ENCODE data around the gene AADACL4.
"Not testable (repeated sequence)": the region's sequence is repeated elsewhere in the genome, so short reads cannot be mapped to it uniquely, and the experiment has no call there.

AADACL4 gene

GRCh38 chr1:12666141-12666735 is 22.4 kb downstream of the AADACL4 start:
- no peak for DNase-seq (ENCODE audit: low read depth in 1 of 2, low spot score in 1 of 2)
- TF ChIP-seq REST (IDR thresholded peaks at IDR 0.05; ENCODE audit: insufficient replicate concordance, low read depth) (no peak), CTCF (IDR thresholded peaks at IDR 0.05; ENCODE audit: insufficient read depth, low read length) (no peak), SPI1 (IDR thresholded peaks at IDR 0.05; ENCODE audit: borderline replicate concordance, low read depth) (no peak), GABPA (IDR thresholded peaks at IDR 0.05; ENCODE audit: low read depth) (no peak), POLR2AphosphoS5 (IDR thresholded peaks at IDR 0.05; ENCODE audit: low read depth) (no peak)
- Histone ChIP-seq H3K4me3 (replicated peaks; ENCODE audit: insufficient read depth, low read length) (no peak overlapping the region), H3K27me3 (ENCODE audit: insufficient read depth, poor library complexity, severe bottlenecking) (no peaks in the 10 kb centered on the region), H3K27ac (replicated peaks) (no peak overlapping the region)

- Histone ChIP-seq H3K27ac (replicated peaks) (no peak overlapping the region), H3K27me3 (ENCODE audit: insufficient read depth, poor library complexity, severe bottlenecking) (no peaks in the 10 kb centered on the region), H3K4me3 (replicated peaks; ENCODE audit: insufficient read depth, low read length) (no peak overlapping the region)
- TF ChIP-seq SPI1 (IDR thresholded peaks at IDR 0.05; ENCODE audit: borderline replicate concordance, low read depth): no peak
- no peak for TF ChIP-seq CTCF (IDR thresholded peaks at IDR 0.05; ENCODE audit: insufficient read depth, low read length)
- no peak for TF ChIP-seq REST (IDR thresholded peaks at IDR 0.05; ENCODE audit: insufficient replicate concordance, low read depth)
- TF ChIP-seq POLR2AphosphoS5 (IDR thresholded peaks at IDR 0.05; ENCODE audit: low read depth): no peak
- no peak for TF ChIP-seq GABPA (IDR thresholded peaks at IDR 0.05; ENCODE audit: low read depth)
- DNase-seq (ENCODE audit: low read depth in 1 of 2, low spot score in 1 of 2): no peak
Observed at GRCh38 chr1:12669529-12670068, 25.7 kb downstream of the AADACL4 start.

GRCh38 chr1:12674358-12674757 is 30.5 kb downstream of the AADACL4 start:
- DNase-seq (ENCODE audit: low read depth in 1 of 2, low spot score in 1 of 2): no peak
- peaks cover 3% of the 10 kb centered on the region for H3K27me3 ChIP-seq (ENCODE audit: insufficient read depth, poor library complexity, severe bottlenecking)
- no peak overlapping the region for H3K4me3 ChIP-seq (replicated peaks; ENCODE audit: insufficient read depth, low read length)
- no peak overlapping the region for H3K27ac ChIP-seq (replicated peaks)
- TF ChIP-seq SPI1 (IDR thresholded peaks at IDR 0.05; ENCODE audit: borderline replicate concordance, low read depth) (no peak), CTCF (IDR thresholded peaks at IDR 0.05; ENCODE audit: insufficient read depth, low read length) (no peak), POLR2AphosphoS5 (IDR thresholded peaks at IDR 0.05; ENCODE audit: low read depth) (no peak), GABPA (IDR thresholded peaks at IDR 0.05; ENCODE audit: low read depth) (no peak), REST (IDR thresholded peaks at IDR 0.05; ENCODE audit: insufficient replicate concordance, low read depth) (no peak)

GRCh38 chr1:12676122-12676521 is 32.2 kb downstream of the AADACL4 start:
- not testable (repeated sequence) for DNase-seq (ENCODE audit: low read depth in 1 of 2, low spot score in 1 of 2); H3K4me3 ChIP-seq (replicated peaks; ENCODE audit: insufficient read depth, low read length); H3K27ac ChIP-seq (replicated peaks); H3K27me3 ChIP-seq (ENCODE audit: insufficient read depth, poor library complexity, severe bottlenecking)
